H1 (cell line): ENCODE results near the gene CST7. TPM values are rescaled to one million over a fixed set of nuclear protein-coding genes. Genes with fewer than 3 reads are reported as not detected.

ENCODE experiments used
- CTCF ChIA-PET: fragments of 300-600 bp; sonication (Branson Sonifier 250); formaldehyde crosslinking; loops from one replicate; lab custom pipeline; 2021; ENCODE audit not compliant: partially characterized antibody; lab: Charles Lee
- POLR2A ChIA-PET: fragments of 300-600 bp; sonication (Branson Sonifier 250); formaldehyde crosslinking; loops from one replicate; lab custom pipeline; 2021; ENCODE audit warnings: inconsistent platforms; ENCODE audit not compliant: partially characterized antibody; lab: Charles Lee
- DNase-seq, 2 experiments: peaks; one replicate each; pipeline versions ENCODE4 v3.0.0 to v3.0.0-alpha.2; 2010 to 2022; ENCODE audit warnings: low spot score in 2 of 2, low read depth in 1 of 2, mixed read lengths in 1 of 2
- FAIRE-seq: peaks from 2 replicates; lab custom pipeline; 2011; peaks lifted over from hg19 to GRCh38; lab: Jason Lieb, UNC
- H2AFZ ChIP-seq: 2 replicates; pipeline ENCODE4 v1.8.1; 2012; ENCODE audit warnings: low read length, inconsistent platforms
- H2AK5ac ChIP-seq: 2 replicates; pipeline ENCODE4 v1.6.1; 2013; ENCODE audit warnings: low read depth, low read length
- H2BK120ac ChIP-seq: replicated peaks from 2 replicates; pipeline ENCODE3; 2013; ENCODE audit warnings: low read depth, low read length, inconsistent platforms
- H2BK12ac ChIP-seq: 2 replicates; pipeline ENCODE4 v1.6.1; 2013; ENCODE audit warnings: low read depth, low read length
- H2BK15ac ChIP-seq: 2 replicates; pipeline ENCODE4 v1.6.1; 2013; ENCODE audit warnings: low read length
- H2BK20ac ChIP-seq: 2 replicates; pipeline ENCODE4 v1.6.1; 2013; ENCODE audit warnings: low read length
- H2BK5ac ChIP-seq: 2 replicates; pipeline ENCODE4 v1.6.1; 2013; ENCODE audit warnings: low read depth, low read length
- H3K14ac ChIP-seq: 2 replicates; pipeline ENCODE4 v1.6.1; 2013; ENCODE audit warnings: inconsistent platforms; ENCODE audit not compliant: insufficient read length
- H3K18ac ChIP-seq: 2 replicates; pipeline ENCODE4 v1.6.1; 2013; ENCODE audit warnings: low read length; ENCODE audit errors: extremely low read depth
- H3K23ac ChIP-seq: 2 replicates; pipeline ENCODE4 v1.6.1; 2013; ENCODE audit warnings: inconsistent platforms; ENCODE audit not compliant: insufficient read length
- H3K23me2 ChIP-seq: 2 replicates; pipeline ENCODE4 v1.6.1; 2013; ENCODE audit warnings: low read depth, low read length
- H3K27ac ChIP-seq: 2 replicates; pipeline ENCODE4 v1.6.1; 2011; ENCODE audit warnings: low read depth, low read length, inconsistent platforms
- H3K27me3 ChIP-seq, 4 experiments: replicated peaks in 1 of 4; 1 replicate in 1 of 4; 2 replicates in 3 of 4; pipeline versions ENCODE4 v1.6.1 to v1.8.1; 2011 to 2013; ENCODE audit warnings: low read length in 3 of 4, mild to moderate bottlenecking in 3 of 4, inconsistent platforms in 2 of 4, mixed read lengths in 2 of 4, moderate library complexity in 1 of 4; ENCODE audit not compliant: control insufficient read depth in 3 of 4, insufficient read depth in 3 of 4; ENCODE audit errors: extremely low read depth in 1 of 4
- H3K36me3 ChIP-seq, 4 experiments: 2 replicates each; pipeline versions ENCODE4 v1.6.1 to v1.8.1; 2011 to 2013; ENCODE audit warnings: mild to moderate bottlenecking in 4 of 4, low read length in 3 of 4, moderate library complexity in 2 of 4, control low read depth in 1 of 4, inconsistent platforms in 1 of 4; ENCODE audit not compliant: insufficient read depth in 4 of 4, control insufficient read depth in 2 of 4
- H3K4ac ChIP-seq: replicated peaks from 2 replicates; pipeline ENCODE3; 2013; ENCODE audit warnings: low read length, low read depth, mixed read lengths, inconsistent platforms; ENCODE audit not compliant: insufficient read length
- H3K4me1 ChIP-seq, 4 experiments: replicated peaks in 1 of 4; 1 replicate in 1 of 4; 2 replicates in 3 of 4; pipeline versions ENCODE4 v1.6.1 to v1.8.1; 2011 to 2013; ENCODE audit warnings: low read length in 3 of 4, inconsistent platforms in 2 of 4, mixed read lengths in 1 of 4; ENCODE audit not compliant: insufficient read depth in 4 of 4, control insufficient read depth in 3 of 4
- H3K4me2 ChIP-seq, 2 experiments: 2 replicates each; pipeline versions ENCODE4 v1.6.1 to v1.8.1; 2011 to 2013; ENCODE audit warnings: low read depth in 2 of 2, low read length in 2 of 2, control low read depth in 1 of 2, inconsistent platforms in 1 of 2, mild to moderate bottlenecking in 1 of 2; ENCODE audit not compliant: insufficient read depth in 1 of 2
- H3K4me3 ChIP-seq, 4 experiments: fragments of 200-600, 300-600 bp in 1 of 4; sonication (generic), shearing (Covaris generic), sonication (Bioruptor Twin) in 1 of 4; 2 replicates each; pipeline versions ENCODE4 v1.5.1 to v1.8.1; 2011 to 2016; ENCODE audit warnings: low read length in 4 of 4, low read depth in 3 of 4, control low read depth in 2 of 4, inconsistent platforms in 2 of 4, mild to moderate bottlenecking in 2 of 4, mixed read lengths in 1 of 4, moderate library complexity in 1 of 4; ENCODE audit not compliant: insufficient read depth in 2 of 4; ENCODE audit errors: extremely low read depth in 1 of 4
- H3K56ac ChIP-seq: replicated peaks from 2 replicates; pipeline ENCODE3; 2013; ENCODE audit warnings: low read depth, mild to moderate bottlenecking, mixed read lengths, low read length, inconsistent platforms; ENCODE audit not compliant: insufficient read length
- H3K79me1 ChIP-seq: 2 replicates; pipeline ENCODE4 v1.6.1; 2013; ENCODE audit warnings: low read depth, low read length, control low read depth
- H3K79me2 ChIP-seq, 2 experiments: 2 replicates each; pipeline versions ENCODE4 v1.6.1 to v1.8.1; 2012 to 2013; ENCODE audit warnings: low read length in 2 of 2, mild to moderate bottlenecking in 2 of 2, inconsistent platforms in 1 of 2; ENCODE audit not compliant: insufficient read depth in 2 of 2, control insufficient read depth in 1 of 2
- H3K9ac ChIP-seq, 4 experiments: replicated peaks in 1 of 4; 1 replicate in 1 of 4; 2 replicates in 3 of 4; pipeline versions ENCODE4 v1.6.1 to v1.8.1; 2011 to 2013; ENCODE audit warnings: low read depth in 3 of 4, low read length in 3 of 4, control low read depth in 2 of 4, mild to moderate bottlenecking in 2 of 4, moderate library complexity in 2 of 4, inconsistent platforms in 1 of 4; ENCODE audit errors: extremely low read depth in 1 of 4
- H3K9me3 ChIP-seq, 2 experiments: 2 replicates each; pipeline versions ENCODE4 v1.6.1 to v1.8.1; 2012 to 2013; ENCODE audit warnings: mild to moderate bottlenecking in 2 of 2, moderate library complexity in 2 of 2, control low read depth in 1 of 2, inconsistent platforms in 1 of 2, low read depth in 1 of 2, low read length in 1 of 2, mixed read lengths in 1 of 2; ENCODE audit not compliant: insufficient read depth in 2 of 2
- H4K20me1 ChIP-seq, 2 experiments: replicated peaks in 1 of 2; 2 replicates each; pipeline versions ENCODE3 to v1.8.1; 2011 to 2013; ENCODE audit warnings: inconsistent platforms in 2 of 2, low read length in 2 of 2, mild to moderate bottlenecking in 1 of 2; ENCODE audit not compliant: insufficient read depth in 2 of 2, control insufficient read depth in 1 of 2
- H4K5ac ChIP-seq: 2 replicates; pipeline ENCODE4 v1.6.1; 2013; ENCODE audit warnings: low read length, low read depth, mixed read lengths, inconsistent platforms; ENCODE audit not compliant: insufficient read length
- H4K8ac ChIP-seq: 2 replicates; pipeline ENCODE4 v1.8.0; 2013; ENCODE audit warnings: mild to moderate bottlenecking, moderate library complexity, low read length, inconsistent platforms; ENCODE audit not compliant: insufficient read depth; ENCODE audit errors: extremely low read depth
- H4K91ac ChIP-seq: replicated peaks from 2 replicates; pipeline ENCODE3; 2013; ENCODE audit warnings: low read length, mixed read lengths, inconsistent platforms; ENCODE audit not compliant: insufficient read length
- BACH1 ChIP-seq: IDR thresholded peaks from 2 replicates; pipeline ENCODE4 v1.6.1; 2012; ENCODE audit warnings: low read length, improper control_type of control experiment
- CBX5 ChIP-seq: fragments of 300-800, 300-1000 bp; sonication (generic); IDR thresholded peaks from 2 replicates; pipeline ENCODE4 v1.7.1; 2016; ENCODE audit warnings: antibody characterized with exemption, low read length, low read depth
- HDAC2 ChIP-seq, 2 experiments: fragments of 300-600 bp in 1 of 2; sonication (generic) in 1 of 2; IDR thresholded peaks; 2 replicates each; pipeline ENCODE4 v1.6.1; 2011 to 2012; ENCODE audit warnings: low read depth in 2 of 2, low read length in 2 of 2, mild to moderate bottlenecking in 2 of 2, moderate library complexity in 2 of 2, borderline replicate concordance in 1 of 2, inconsistent platforms in 1 of 2
- KDM1A ChIP-seq: fragments of 200-600, 300-600 bp; sonication (generic); IDR thresholded peaks from 2 replicates; pipeline ENCODE4 v1.7.1; 2016; ENCODE audit warnings: mild to moderate bottlenecking, low read length, borderline replicate concordance
- MAFK ChIP-seq: IDR thresholded peaks from 2 replicates; pipeline ENCODE4 v1.6.1; 2012; ENCODE audit warnings: low read depth, mild to moderate bottlenecking, improper control_type of control experiment, low read length
- NANOG ChIP-seq: IDR thresholded peaks from 2 replicates; pipeline ENCODE4 v1.6.1; 2011; ENCODE audit warnings: low read length, low read depth, mild to moderate bottlenecking, inconsistent platforms; ENCODE audit not compliant: insufficient read depth, poor library complexity, severe bottlenecking
- SIX5 ChIP-seq: IDR thresholded peaks from 2 replicates; pipeline ENCODE4 v1.6.1; 2011; ENCODE audit warnings: mild to moderate bottlenecking, low read depth, low read length
- SP2 ChIP-seq: IDR thresholded peaks from 2 replicates; pipeline ENCODE4 v1.6.1; 2012; ENCODE audit warnings: mild to moderate bottlenecking, low read length, inconsistent platforms
- SP4 ChIP-seq: IDR thresholded peaks from 2 replicates; pipeline ENCODE4 v1.6.1; 2012; ENCODE audit warnings: low read length, inconsistent platforms
- USF2 ChIP-seq: IDR thresholded peaks from 2 replicates; pipeline ENCODE4 v1.6.1; 2011; ENCODE audit warnings: low read length, improper control_type of control experiment
- YY1 ChIP-seq: IDR thresholded peaks from 2 replicates; pipeline ENCODE4 v1.6.1; 2011; ENCODE audit warnings: low read depth, mild to moderate bottlenecking, low read length
- ZNF274 ChIP-seq: IDR thresholded peaks from 2 replicates; pipeline ENCODE4 v1.7.0; 2012; ENCODE audit warnings: low read length, borderline replicate concordance; ENCODE audit errors: extremely low read depth
- WGBS, 2 experiments: shearing (Covaris generic) in 1 of 2; methylation state at CpG; one replicate each; pipeline versions ENCODE4 v1.1.6 to v1.1.7; 2013 to 2015; ENCODE audit warnings: low lambda C conversion rate in 2 of 2, mixed read lengths in 2 of 2, inconsistent platforms in 1 of 2, low coverage in 1 of 2, missing lambda C conversion rate in 1 of 2; ENCODE audit not compliant: insufficient replicate concordance in 2 of 2, insufficient coverage in 1 of 2, insufficient read length in 1 of 2; ENCODE audit errors: extremely low coverage in 1 of 2, missing lambda C conversion rate in 1 of 2; 5-methylcytosine and 5-hydroxymethylcytosine counted together
- polyA plus RNA-seq, 7 experiments: library from polyadenylated mRNA; depleted of rRNA in 3 of 7; stranded (reverse) in 5 of 7; unstranded in 2 of 7; fragments of >200 nt in 5 of 7; fragments of 200-250 nt in 2 of 7; gene quantifications; 1 replicate in 5 of 7; 2 replicates in 1 of 7; 4 replicates in 1 of 7; pipeline versions ENCODE4 v1.2.1 to v1.2.3, GENCODE V29; 2011 to 2013; ENCODE audit warnings: missing spikeins in 2 of 7, mixed read lengths in 2 of 7
- total RNA-seq: library from RNA; stranded (reverse); fragmentation: NEBNext Ultra II Directional; extraction: Animal tissue kit (Norgen Biotek cat#: 25700); gene quantifications from 2 replicates; pipeline ENCODE4 v1.2.1, GENCODE V29; 2021

The CST7 gene
- total and polyA plus RNA-seq, 2 of the 8 experiments (the other 6 are each of a cell fraction or from before 2014, with no cell fraction given) = not detected

- H3K27me3 ChIP-seq = no peaks in the 10 kb centered on the region
- H2BK15ac ChIP-seq = no peak overlapping the region
- DNase-seq (no peak), FAIRE-seq (no peak)
- POLR2A ChIA-PET = no interaction called here
- H4K91ac ChIP-seq = no peak overlapping the region
- H3K4me3 ChIP-seq = no peak overlapping the region
- no peak overlapping the region for H3K4me2 ChIP-seq
- H4K20me1 ChIP-seq = no peaks in the 10 kb centered on the region
- no peaks in the 10 kb centered on the region for H3K79me1 ChIP-seq
- H3K23ac ChIP-seq = no peak overlapping the region
- no peaks in the 10 kb centered on the region for H3K79me2 ChIP-seq
- no peaks in the 10 kb centered on the region for H3K36me3 ChIP-seq
- H2AFZ ChIP-seq = no peak overlapping the region
- no peaks in the 10 kb centered on the region for H3K23me2 ChIP-seq
- TF ChIP-seq HDAC2 (IDR thresholded peaks at IDR 0.05; ENCODE audit: borderline replicate concordance in 1 of 2, low read depth in 2 of 2, low read length in 2 of 2) (no peak), CBX5 (no peak), YY1 (no peak), NANOG (no peak), SP2 (no peak), MAFK (no peak), BACH1 (no peak), SIX5 (no peak), USF2 (no peak), ZNF274 (no peak), SP4 (no peak), KDM1A (no peak)
- H4K8ac ChIP-seq = no peak overlapping the region
- H3K18ac ChIP-seq = no peak overlapping the region
- H3K56ac ChIP-seq = no peak overlapping the region
- CTCF ChIA-PET = interaction anchor here (0.6 kb wide), 1 partner anchor 1109 kb away, joined by 3 read pairs; no protein-coding TSS in a partner anchor
- no peak overlapping the region for H3K4ac ChIP-seq
- 92% methylated on average over 1 of the region's 1 CpG; no CpG with 5 or more reads in 1 of the 2 experiments for WGBS, 2 experiments
- no peak overlapping the region for H3K27ac ChIP-seq
- H2BK5ac ChIP-seq = no peak overlapping the region
- peaks cover 10 to 12% of the 10 kb centered on the region in 2 experiments for H3K9me3 ChIP-seq
- no peak overlapping the region for H3K14ac ChIP-seq
- no peak overlapping the region for H2BK12ac ChIP-seq
- H3K4me1 ChIP-seq = 0 out of 7 replicates have a peak, but pooled peaks cover 0 to 2% (median 0%) of the 10 kb centered on the region in 4 experiments
- H2BK20ac ChIP-seq = no peak overlapping the region
- H4K5ac ChIP-seq = no peak overlapping the region
- no peak overlapping the region for H3K9ac ChIP-seq
- no peak overlapping the region for H2AK5ac ChIP-seq
- no peak overlapping the region for H2BK120ac ChIP-seq
Observed at GRCh38 chr20:24908642-24909041, 40.4 kb upstream of the CST7 start.
